Inflammatory macrophage (primary cell): Measurements from ENCODE around the gene PIK3R1.
"Not testable (repeated sequence)": the region's sequence is repeated elsewhere in the genome, so short reads cannot be mapped to it uniquely, and the experiment has no call there.

ENCODE experiments used
- DNase-seq, 2 donors: peaks; one replicate each; pipeline ENCODE4 v3.0.0-alpha.2; 2020 to 2022

PIK3R1 gene

DNA sequence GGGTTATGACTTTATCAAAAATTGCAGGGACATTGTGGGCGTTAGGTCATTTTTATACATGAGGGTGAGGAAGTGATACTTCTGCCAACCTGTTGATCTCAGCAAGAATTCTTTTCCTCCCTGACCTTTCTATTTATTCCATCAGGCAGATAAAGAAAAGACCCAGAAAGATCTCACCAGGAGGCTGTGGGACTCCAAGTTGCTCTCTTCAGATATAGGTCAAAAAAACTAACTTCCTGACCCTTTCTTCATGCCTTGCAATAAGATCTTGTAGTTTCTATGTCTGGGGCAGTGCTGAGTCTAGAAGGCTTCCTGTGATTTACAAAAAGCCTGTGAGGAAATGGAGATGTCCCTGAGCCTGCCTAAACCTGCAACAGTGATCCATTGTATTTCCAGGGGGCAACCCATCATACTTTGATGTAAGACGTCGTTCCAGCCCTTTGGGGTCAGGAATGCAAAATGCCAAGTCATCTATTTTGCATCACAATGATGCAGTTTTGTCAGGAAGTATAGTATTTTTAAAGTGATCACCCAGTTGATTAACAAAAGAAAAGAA lies 22.0 kb upstream of the PIK3R1 start:
- peak; percentile 45 to 68 for DNase-seq

DNA sequence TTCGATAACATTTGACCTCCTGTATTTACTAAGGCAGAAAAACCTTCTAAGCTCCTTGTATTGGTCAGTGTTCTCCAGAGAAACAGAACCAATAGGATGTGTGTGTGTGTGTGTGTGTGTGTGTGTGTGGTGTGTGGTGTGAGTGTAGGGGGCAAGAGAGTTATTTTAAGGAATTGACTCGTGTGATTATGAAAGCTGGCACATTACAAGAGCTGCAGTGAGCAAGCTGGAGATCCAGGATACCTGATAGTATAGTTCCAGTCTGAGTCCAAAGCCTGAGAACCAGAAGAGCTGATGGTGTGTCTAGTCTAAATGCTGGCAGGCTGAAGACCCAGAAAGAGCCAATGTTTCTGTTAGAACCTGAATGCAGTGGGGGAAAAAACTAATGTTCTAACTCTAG lies 21.2 kb upstream of the PIK3R1 start:
- peak; percentile 40 to 44 for DNase-seq

DNA sequence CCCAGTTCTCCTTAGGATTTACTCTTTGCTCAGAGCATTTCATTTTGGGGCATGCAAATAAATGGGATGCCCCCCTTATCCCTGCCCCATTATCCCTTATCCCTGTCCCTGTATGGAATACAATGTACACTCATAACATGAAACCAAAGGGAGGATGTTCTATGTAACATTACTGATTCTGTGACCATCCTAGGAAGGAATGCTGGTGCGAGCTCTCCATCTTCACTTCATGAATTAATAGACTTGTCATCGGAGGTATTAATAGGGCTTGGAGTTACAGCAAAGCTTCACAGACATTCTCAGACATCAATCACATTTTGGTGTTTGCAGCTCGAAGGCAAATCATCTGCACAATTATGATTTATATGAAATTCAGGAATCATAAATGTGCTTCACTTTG lies 20.4 kb upstream of the PIK3R1 start:
- DNase-seq: no peak

DNA sequence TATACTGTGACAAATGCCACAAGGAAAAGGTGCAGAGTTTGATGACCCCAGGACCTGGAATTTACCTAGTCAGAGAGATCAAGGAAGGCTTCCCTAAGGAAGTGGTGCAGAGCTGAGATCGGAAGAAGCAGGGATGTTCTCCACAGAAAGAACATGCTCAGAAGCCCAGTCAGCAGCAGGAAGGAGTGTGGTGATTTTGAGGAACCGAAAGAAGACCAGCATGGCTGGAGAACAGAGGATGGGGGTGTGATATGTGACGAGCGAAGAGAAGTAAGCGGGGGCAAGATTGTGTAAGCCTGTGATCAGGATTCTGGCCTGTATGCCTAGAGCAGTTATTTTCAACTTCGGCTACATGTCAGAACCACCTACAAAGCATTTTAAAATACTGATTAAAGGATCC lies 18.7 kb upstream of the PIK3R1 start:
- DNase-seq: peak; percentile 93 to 94

- no peak for DNase-seq
These were observed 15.3 kb upstream of the PIK3R1 start for GRCh38 chr5:68200288-68200687.

- DNase-seq: not testable (repeated sequence)
These were observed 4.9 kb upstream of the PIK3R1 start for GRCh38 chr5:68210654-68211053.

- peak; percentile 61 to 77 for DNase-seq
These were observed 911 bp upstream of the PIK3R1 start for GRCh38 chr5:68214482-68215207.

DNA sequence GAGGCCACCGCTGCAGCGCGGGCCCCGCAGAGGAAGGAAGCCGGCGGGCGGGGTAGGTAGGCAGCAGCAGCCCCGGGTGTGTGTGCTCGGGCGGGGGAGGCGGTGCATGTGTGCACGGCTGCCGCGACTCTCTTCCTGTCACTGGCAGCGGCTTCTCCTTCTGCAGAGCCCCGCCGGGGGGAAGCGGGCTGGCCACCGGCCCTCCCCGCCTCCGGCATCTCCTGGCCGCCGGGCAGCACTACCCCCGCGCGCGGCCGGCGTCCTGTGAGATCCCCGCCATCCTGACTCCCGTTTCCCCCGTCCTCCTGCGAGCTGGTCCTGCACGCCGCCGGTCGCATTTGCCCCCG lies 315 bp downstream of the PIK3R1 start:
- no peak for DNase-seq

DNA sequence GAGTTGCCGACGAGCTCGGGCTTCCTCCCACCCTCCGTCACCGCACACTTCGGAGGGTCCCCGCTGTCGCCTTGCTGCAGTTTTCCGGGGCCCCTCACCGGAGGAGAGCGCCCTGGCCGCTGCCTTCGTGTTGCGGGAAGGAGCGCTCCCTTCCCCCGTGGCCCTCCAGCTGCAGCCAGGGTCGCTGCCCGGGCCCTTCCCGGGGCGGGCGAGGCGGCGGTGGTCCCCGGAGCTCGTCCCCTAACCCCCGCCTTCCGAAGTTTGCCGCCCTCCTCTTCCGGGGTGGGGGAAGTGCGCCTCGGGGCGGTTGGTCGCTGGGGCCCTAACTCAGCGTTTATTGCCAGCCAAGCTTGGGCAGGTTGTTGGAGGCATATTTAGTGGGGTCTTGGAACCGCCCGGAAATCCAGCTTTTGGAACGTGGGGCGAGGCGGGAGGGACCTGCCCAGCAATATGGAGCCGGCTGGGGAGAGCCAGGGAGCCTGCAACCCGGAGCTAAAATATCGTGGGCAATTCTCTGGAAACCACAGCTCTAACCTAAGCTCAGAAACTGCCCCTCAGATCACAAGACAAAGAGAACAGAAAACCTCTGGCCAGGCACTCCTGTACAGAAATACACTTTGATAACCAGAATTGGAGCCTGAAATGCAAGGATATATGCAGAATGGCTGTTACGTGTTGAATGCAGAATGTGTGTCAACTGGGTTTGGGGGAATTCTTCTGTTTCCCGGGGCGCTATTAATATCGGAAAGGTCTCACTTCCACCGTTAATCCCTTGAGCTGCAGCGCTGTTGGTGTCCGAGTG lies 890 bp downstream of the PIK3R1 start:
- peak; percentile 28 to 50 for DNase-seq

GRCh38 chr5:68217047-68217355 lies 1.4 kb downstream of the PIK3R1 start:
- peak; percentile 24 to 48 for DNase-seq

DNA sequence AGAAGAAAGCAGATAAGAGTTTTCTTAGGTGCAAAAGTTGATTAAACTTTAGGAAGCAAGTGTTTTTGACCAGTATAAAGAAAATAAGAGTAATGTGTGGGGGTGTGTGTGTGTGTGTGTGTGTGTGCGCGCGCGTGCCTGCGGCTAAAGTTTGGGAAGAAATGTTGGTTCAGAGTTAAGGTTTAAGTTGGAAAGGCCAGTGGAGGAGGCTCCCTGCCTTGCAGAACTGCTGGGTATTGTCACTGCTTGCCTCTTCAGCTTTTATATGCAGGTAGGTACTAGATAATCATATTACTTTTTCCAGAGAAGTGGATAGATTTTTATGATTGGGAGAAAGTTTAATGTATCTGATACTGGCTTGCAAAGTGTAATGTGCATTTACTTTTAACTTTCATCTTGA lies 2.0 kb downstream of the PIK3R1 start:
- DNase-seq: no peak

- DNase-seq: no peak
These were observed 3.7 kb downstream of the PIK3R1 start for GRCh38 chr5:68219161-68219816.

GRCh38 chr5:68220260-68220659 lies 4.7 kb downstream of the PIK3R1 start:
- DNase-seq: no peak

GRCh38 chr5:68220914-68221313 lies 5.4 kb downstream of the PIK3R1 start:
- DNase-seq: no peak

DNA sequence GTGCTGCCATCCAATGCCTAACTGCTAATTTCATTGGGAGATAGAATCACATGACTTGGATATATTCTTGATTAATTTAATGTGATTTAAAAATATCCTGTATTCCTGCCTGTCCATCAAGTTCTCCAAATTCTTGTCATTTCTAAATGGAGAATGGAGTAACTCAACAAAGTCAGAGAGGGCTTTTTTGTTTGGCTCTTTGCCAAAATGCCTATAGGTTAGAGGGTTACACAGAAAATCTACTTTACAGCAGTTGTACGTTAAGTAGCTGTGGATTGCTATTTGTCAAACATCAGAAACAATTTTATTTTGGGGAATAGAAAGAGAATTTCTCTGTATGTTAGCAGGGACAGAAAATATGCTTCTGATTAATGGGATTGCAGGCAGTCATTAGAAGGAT lies 5.9 kb downstream of the PIK3R1 start:
- DNase-seq: no peak

- DNase-seq: no peak
These were observed 6.8 kb downstream of the PIK3R1 start for GRCh38 chr5:68222310-68222709.

- no peak for DNase-seq
These were observed 7.3 kb downstream of the PIK3R1 start for GRCh38 chr5:68222824-68223354.

DNA sequence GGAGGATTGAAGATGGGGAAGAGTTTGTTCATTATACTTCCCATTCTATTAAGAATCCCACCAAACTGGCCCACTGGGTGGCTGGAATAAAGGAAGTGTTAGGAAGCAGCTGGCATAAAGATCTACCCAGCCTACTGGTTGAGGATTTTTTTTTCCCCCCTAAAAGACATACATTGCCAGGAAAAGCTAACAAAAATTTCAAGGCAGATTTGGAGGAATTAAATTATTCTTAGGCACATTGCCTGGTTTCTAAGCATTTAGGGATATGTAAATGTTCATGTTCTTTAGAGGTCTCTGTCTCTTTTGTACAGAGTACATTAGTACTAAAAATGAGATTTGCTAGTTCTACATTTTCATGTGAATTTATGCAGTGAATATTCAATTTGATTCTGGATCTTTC lies 8.3 kb downstream of the PIK3R1 start:
- no peak for DNase-seq

- no peak for DNase-seq
These were observed 9.1 kb downstream of the PIK3R1 start for GRCh38 chr5:68224509-68225187.

DNA sequence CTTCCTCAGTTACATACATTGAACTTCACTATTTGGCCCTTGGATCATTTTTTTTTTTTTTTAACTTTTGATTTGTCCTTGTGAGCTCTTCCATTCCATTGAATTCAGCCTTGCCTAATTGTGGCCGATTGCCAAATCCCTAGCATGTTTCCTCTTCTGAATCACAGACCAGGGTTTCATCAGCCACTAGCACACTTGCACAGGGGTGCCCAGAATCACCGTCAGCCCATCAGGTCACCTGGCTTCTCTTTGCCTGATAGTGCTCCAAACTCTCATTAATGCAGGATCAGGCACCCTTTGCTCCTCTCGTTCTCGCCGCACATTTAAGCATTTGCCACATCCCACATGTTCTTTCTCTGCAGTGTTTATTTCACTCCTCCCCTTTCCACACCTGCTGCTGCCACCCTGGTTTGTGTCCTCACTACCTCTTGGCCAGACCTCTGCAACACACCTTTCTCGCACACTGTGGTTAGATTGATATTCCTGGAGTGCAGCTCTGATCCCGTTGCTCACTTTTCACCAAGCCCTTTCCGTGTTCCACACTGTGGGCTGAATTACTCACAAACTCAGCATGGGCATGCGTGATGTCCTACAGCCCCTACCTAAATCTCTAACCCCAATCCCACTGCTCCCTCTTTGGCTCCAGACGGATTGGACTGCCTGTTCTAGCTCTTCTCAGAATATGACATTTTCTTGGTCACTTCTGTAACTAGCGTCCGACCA lies 9.8 kb downstream of the PIK3R1 start:
- DNase-seq: peak; percentile 81 to 85

DNA sequence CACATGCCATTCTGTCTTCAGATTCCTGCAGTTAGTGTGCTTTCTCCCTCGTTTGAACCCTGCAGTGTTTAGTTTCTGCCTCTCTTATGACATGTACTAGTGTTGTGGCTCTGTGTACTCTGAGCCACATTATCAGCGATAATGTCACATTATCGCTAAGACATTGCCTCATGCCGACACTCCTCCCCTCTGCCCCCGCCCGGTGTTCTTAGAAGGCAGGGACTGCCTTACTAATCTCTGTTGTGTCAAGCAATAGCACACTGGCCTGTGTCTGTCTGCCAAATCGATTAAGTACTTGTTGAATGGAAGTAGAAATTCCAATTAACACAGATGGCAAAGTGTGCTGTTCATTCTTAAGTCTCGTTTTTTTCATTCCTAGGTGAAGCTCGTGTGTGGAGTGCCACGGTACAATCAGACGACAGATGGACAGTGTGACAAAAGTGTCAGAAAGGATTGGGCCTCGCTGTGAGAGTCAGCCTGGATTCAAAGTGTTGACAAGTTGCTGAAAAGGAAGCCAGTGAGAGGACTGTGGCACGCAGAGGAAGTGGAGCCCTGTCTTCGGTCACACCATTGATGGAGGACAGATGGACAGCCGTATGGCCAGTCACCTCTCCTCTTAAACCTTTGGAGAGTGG lies 10.5 kb downstream of the PIK3R1 start:
- DNase-seq: no peak
